ENCODE measurements around the gene CLIC1.
A peak's percentile ranks its signal among the peaks of the same experiment; 100 is the strongest.

The CLIC1 gene

DNA sequence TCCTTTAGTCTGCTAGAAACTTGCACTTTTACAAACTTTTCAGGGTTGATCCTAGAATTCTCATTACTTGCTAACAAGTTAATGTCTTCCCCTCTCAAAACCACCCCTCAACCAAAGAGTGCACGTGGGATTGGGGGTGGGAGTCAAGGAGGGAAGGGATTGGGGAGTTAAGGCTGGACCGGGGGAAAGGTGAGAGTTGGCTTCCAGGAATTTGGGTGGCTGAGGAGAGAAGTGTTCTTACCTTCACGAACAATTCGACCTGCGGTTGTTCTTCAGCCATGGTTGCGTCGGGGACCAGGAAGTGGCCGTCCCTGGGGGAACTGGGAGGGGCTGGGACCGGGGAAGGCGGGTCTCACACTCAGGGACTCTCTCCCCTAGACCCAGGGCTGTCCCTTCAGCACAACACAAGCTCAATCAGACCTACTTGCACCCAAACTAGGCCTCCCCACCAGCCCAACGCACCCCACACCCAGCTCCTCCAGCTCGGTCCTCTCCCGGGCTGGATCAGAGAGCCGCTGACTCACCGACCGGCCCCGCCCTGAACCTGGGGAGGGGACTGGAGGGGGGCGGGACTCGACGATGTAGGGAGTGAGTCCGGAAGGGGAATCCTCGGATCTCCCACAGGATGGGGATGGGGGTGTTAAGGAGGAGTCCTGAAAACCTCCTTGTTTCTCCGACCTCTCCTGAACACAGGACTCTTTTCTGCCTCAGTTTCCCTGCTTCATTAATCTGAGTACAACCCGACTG is at the start of gene CLIC1:
TSS of gene CLIC1 (minus strand) at position 510 of the 747 bp plus-strand sequence. CDS start at position 280, 230 bp downstream.
- DNase-seq (ENCODE audit: low read depth): peak; percentile 58

DNA sequence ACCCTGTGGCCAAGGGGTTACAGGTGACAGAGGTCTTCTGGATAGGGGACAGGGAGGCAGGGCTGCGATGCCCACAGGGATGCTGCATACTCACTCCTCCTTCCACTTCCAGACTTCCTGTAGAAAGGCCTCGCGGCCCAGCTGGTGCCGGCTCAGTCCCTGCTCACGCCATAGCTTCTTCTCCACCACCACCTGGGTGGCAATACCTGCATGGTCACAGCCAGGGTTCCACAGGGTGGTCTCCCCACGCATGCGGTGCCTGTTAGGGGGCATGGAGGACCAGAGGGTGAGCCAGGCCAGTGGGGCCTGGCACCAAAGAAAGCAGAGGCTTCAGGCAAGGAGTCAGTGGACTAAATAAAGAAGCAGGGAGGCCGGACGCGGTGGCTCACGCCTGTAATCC is 49.1 kb upstream of the CLIC1 start:
- DNase-seq (ENCODE audit: low read depth): no peak

DNA sequence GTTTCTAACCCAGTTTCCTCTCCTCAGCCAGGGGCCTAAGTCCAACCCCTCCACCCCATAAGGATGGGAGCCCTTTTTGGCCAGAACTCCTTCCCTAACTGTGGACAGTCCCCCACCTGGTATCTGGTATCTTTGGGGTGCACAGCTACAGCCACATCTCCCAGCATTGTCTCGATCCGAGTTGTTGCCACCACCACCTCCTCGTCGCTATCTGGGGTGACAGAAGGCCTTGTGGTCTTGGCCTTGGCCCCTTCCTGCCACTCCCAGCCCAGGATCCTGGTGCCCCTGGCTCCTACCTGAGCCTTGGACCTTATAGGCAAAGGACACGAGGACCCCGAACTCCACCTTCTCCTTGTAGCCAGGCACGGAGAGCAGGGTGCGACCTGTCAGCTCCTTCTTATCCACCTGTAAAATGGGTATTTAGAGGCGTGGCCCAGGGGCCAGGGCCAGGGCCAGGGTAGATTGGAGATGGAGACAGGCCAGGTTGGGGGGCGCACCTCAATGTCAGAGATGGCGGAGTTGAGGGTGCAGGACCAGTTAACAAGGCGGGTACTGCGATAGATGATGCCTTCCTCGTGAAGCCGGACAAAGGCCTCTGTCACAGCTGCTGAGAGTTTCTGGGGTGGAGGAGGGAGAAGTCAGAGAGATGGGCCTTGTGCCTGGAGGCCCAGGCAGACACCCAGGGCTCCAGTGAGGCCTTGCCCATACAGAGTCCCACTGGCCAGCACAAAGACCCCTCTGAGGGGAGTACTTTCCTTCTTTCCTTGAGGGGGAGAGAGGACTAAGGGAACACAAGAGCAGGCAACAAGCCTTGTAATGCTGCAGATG is 48.0 kb upstream of the CLIC1 start:
- no peak for DNase-seq (ENCODE audit: low read depth)

DNA sequence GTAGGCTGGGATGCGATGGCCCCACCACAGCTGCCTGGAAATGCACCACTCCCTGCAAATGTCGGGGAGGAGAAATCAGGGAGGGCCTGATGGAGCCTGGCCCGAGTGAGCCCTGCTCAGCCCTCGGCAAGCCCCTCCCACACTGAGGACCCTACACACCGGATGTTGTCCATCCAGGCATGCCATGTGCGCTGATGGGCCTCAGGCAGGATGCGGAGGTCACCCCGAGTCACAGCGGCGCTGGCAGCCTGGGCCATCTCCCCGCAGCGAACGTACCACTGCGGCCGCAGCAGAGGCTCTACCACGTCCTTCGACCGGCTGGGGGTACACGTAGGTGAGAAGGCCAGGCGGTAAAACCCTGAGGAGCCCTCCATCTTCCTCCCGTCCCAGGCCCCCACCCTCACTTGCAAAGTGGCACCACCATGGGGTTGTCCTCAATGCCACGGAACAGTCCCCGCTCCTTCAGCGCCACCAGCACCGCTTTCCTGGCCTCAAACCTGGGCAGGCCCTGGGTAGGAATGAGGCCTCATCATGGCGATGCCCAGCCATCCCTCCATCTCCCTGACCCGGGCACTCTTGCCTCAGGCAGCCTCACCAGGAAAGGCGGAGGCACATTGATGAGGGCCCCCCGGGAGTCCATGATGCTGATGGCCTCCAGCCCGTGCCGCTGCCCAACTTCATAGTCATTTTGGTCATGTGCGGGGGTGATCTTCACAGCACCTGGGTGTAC is 46.0 kb upstream of the CLIC1 start:
- no peak for DNase-seq (ENCODE audit: low read depth)

DNA sequence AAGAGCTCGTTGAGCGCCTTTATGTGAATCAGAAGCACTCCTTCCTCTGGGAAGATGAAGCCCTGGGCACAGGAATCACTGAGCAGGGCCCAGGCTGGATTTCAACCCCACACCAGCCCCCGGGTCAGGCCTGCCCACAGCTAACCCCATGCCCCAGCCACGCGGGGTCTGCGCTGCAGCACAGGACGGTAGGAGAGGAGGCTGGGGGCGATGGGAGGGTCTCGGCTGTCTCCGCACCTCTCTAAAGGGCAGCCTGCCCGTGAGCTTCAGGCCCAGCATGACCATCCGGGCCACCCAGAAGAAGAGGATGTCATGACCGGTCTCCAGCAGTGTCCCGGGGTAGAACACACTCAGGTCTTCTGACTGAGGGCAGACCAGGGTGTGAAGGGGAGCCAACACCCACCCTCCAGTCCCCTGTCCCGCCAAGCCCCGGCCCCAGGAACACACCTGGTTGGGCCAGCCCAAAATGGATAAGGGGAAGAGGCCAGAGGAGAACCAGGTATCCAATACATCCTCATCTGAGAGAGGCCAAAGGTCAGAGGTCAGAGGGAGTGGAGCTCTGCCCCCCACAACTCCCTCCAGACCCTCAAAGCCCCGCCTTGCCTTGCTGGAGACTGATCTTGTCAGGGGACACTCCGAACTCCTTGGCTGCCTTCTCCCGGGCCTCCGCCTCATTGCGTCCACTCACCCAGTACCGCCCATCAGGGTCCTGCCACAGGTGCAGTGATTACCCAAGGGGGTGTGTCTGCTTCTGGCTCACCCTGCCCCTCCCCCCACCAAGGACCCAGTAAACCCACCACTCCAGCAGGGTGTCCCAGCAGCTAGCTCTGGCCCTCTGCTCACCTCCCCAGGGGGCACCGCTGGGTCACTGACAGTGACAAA is 45.2 kb upstream of the CLIC1 start:
- no peak for DNase-seq (ENCODE audit: low read depth)

- no peak for DNase-seq (ENCODE audit: low read depth)
Measured at GRCh38 chr6:31780507-31781243, 44.3 kb upstream of the CLIC1 start.

DNA sequence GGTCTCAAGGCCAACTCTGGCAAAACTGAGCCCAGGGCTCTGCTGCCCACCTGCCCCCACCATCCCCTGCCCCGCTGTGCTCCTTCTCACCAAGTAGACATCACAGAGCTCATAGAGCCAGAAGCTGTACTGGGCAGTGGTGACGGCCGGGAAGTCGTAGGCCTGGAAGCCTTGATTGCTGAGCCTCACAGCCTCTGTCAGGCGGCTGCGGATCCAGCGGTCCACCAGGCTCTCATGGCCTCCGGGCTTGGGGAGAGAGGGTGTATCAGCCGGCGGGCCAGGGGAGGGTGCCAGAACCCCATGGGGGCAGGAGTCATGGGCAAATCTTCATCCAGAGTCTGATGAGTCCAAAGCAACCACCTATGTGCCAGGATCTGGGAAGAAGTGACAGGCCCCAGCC is 43.6 kb upstream of the CLIC1 start:
- no peak for DNase-seq (ENCODE audit: low read depth)

GRCh38 chr6:31778999-31779885 is 42.9 kb upstream of the CLIC1 start:
- no peak for DNase-seq (ENCODE audit: low read depth)

- DNase-seq (ENCODE audit: low read depth): no peak
Measured at GRCh38 chr6:31778193-31778592, 41.9 kb upstream of the CLIC1 start.

DNA sequence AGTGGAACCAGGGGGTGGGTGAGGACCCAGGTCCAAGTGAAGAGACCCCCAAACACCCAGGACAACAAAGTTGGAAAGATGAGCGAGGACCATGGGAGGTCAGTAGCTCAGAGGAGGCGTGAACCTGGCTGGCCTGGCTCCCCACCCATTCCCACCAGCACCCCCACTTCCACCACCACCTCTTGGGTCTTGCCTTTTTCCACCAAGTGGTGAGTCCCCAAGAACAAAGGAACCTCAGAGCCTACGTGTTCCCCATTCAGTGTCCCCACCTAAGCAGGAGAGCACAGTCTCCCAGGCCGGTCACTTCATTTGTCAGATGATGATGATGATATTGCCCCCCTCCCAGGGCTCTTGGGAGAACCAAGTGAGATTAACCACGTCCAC is 41.3 kb upstream of the CLIC1 start:
- no peak for DNase-seq (ENCODE audit: low read depth)

GRCh38 chr6:31776989-31777666 is 40.8 kb upstream of the CLIC1 start, which contains the start of gene VWA7:
Gene VWA7 (minus strand): TSS chr6:31777328. CDS start chr6:31776779, 549 bp downstream.
- peak; percentile 52 for DNase-seq (ENCODE audit: low read depth)

DNA sequence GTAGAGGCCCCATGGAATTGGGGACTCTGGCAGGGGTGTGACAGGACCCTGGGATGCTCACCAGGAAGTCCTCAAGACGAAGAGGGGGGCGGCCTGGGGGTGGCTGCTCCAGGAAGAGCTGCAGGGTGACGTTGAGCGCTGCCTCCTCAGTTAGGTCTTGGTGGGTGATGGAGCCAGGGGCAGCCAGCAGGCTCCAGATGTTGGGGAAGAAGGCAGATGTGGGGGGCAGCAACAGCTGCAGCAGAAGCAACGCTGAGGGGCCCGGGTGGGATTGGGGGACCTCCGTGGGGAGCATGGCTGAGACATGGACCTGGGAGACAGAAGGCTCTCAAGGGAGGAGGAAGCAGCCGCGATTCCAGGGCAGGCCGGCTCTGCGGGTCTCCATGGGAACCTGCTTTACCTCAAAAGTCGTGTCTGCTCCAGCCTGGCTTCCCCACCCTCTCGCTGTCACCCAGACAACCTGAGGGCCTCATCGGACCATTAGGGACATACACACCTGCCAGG is 40.2 kb upstream of the CLIC1 start:
- DNase-seq (ENCODE audit: low read depth): no peak

GRCh38 chr6:31775633-31776484 is 39.5 kb upstream of the CLIC1 start:
- no peak for DNase-seq (ENCODE audit: low read depth)

GRCh38 chr6:31775184-31775583 is 38.9 kb upstream of the CLIC1 start:
- no peak for DNase-seq (ENCODE audit: low read depth)

DNA sequence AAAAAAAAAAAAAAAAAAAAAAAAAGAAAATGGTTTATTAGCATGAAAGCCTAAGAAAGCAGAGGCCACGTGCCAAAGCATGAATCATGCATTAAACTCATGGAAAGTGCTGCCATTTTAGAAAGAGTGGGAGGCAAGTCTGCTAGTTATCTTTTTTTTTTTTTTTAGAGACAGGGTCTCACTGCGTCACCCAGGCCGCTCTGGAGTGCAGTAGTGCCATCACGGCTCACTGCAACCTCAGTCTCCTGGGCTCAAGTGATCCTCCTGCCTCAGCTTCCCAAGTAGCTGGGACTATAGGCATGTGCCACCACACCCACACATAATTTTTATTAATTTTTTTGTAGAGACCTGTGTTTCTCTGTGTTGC is 35.6 kb upstream of the CLIC1 start:
- no peak for DNase-seq (ENCODE audit: low read depth)

DNA sequence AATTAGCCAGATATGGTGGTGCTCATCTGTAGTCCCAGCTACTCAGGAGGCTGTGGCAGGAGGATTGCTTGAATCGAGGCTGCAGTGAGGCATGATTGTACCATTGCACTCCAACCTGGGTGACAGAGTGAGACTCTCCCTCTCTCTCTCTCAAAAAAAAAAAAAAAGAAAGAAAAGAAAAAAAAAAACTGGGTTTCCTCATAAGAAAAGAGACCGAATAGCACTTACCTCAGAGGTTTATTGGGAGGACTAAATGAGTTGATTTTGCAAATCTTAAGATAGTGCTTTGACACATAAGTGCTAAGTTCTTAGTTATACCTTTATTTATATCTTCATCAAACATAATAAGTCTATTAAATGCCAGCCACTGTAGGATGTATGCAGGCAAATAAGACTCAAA is 34.5 kb upstream of the CLIC1 start:
- no peak for DNase-seq (ENCODE audit: low read depth)

DNA sequence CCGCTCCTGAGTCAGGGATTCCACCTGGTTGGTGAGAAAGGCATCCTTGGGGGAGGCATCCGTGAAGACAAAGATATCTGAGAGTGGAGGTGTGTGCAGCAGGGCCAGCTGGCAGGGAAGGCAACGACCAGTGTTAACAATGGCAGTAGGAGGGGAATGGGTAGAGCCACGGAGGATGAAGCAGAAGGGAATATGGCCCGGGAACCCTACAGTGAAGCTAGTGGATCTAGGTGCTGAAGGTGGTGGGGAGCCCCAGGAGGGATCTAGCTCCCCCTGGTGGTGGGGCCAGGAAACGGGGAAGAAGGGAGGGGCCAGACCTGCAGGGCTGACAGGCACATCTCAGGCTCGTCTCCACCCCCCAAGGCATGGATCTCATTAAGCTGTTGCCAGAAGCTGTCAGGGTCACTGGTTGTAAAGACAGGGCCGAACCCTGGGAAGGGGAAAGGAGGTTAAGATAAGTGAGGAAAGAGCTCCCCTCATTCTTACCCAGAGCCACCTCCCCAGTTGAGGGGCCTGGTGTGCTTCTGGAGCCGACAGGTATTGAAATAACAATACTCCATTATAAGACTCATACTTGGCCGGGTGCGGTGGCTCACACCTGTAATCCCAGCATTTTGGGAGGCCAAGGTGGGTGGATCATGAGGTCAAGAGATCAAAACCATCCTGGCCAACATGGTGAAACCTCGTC is 33.5 kb upstream of the CLIC1 start:
- peak; percentile 54 for DNase-seq (ENCODE audit: low read depth)

Data from stimulated activated CD8-positive, alpha-beta memory T cell treated with anti-CD3 and anti-CD28 coated beads, Interleukin-15, amount 100 ng/mL, for 24 hours (primary cell).